ENCODE measurements around the gene MYO10.

Gene MYO10

GRCh38 chr5:16943846-16944678, 8.0 kb upstream of the MYO10 start:
- DNase-seq, result no peak

GRCh38 chr5:16937503-16938161, 1.5 kb upstream of the MYO10 start:
- no peak for DNase-seq

GRCh38 chr5:16936989-16937438, 926 bp upstream of the MYO10 start:
- no peak for DNase-seq

- DNase-seq, result peak; percentile 67
These were observed 598 bp downstream of the MYO10 start for GRCh38 chr5:16935231-16936149.

GRCh38 chr5:16934677-16935153, 1.4 kb downstream of the MYO10 start:
- peak; percentile 48 for DNase-seq

- peak; percentile 83 for DNase-seq
These were observed 2.0 kb downstream of the MYO10 start for GRCh38 chr5:16934123-16934522.

- no peak for DNase-seq
These were observed 2.8 kb downstream of the MYO10 start for GRCh38 chr5:16933337-16933736.

- DNase-seq, result peak; percentile 39
These were observed 3.7 kb downstream of the MYO10 start for GRCh38 chr5:16932401-16932800.

- DNase-seq, result peak; percentile 13
These were observed 4.6 kb downstream of the MYO10 start for GRCh38 chr5:16931334-16932110.

GRCh38 chr5:16930496-16930895, 5.6 kb downstream of the MYO10 start:
- DNase-seq, result peak; percentile 13

GRCh38 chr5:16929831-16930230, 6.3 kb downstream of the MYO10 start:
- no peak for DNase-seq

GRCh38 chr5:16929347-16929746, 6.7 kb downstream of the MYO10 start:
- DNase-seq, result no peak

GRCh38 chr5:16927613-16928012, 8.5 kb downstream of the MYO10 start:
- no peak for DNase-seq

- DNase-seq, result peak; percentile 58
These were observed 9.7 kb downstream of the MYO10 start for GRCh38 chr5:16926417-16926816.

- DNase-seq, result peak; percentile 36
These were observed 11.9 kb downstream of the MYO10 start for GRCh38 chr5:16924206-16924605.

GRCh38 chr5:16922430-16922829, 13.7 kb downstream of the MYO10 start:
- DNase-seq, result no peak

GRCh38 chr5:16921211-16921610, 14.9 kb downstream of the MYO10 start:
- no peak for DNase-seq

GRCh38 chr5:16920109-16920816, 15.8 kb downstream of the MYO10 start:
- no peak for DNase-seq

GRCh38 chr5:16918891-16919671, 17.0 kb downstream of the MYO10 start:
- no peak for DNase-seq

GRCh38 chr5:16918156-16918555, 17.9 kb downstream of the MYO10 start:
- DNase-seq, result peak; percentile 17
